Naive B cell (primary cell): ENCODE measurements around the gene CES3. TPM values are rescaled to one million over a fixed set of nuclear protein-coding genes. Genes with fewer than 3 reads are reported as not detected.

Experiments
- ATAC-seq, 2 donors: fragments of 150-1000 bp; cut with Tn5 transposase; 2 replicates each; pipeline ENCODE4 v1.10.0; 2021; ENCODE audit warnings: low read depth in 2 of 2, mild to moderate bottlenecking in 2 of 2, moderate library complexity in 2 of 2
- DNase-seq: peaks from one replicate; pipeline ENCODE4 v3.0.0; 2022
- H3K27ac Mint-ChIP-seq, 6 donors: one replicate each; pipeline ENCODE4 v1.8.0; 2020 to 2022; ENCODE audit warnings: mild to moderate bottlenecking in 6 of 6, mixed read lengths in 6 of 6, moderate library complexity in 5 of 6, inconsistent platforms in 2 of 6
- H3K27me3 Mint-ChIP-seq, 3 donors: one replicate each; pipeline ENCODE4 v1.8.0; 2021 to 2022; ENCODE audit warnings: mixed read lengths in 3 of 3, mild to moderate bottlenecking in 1 of 3
- H3K36me3 Mint-ChIP-seq, 2 donors: one replicate each; pipeline ENCODE4 v1.8.0; 2020 to 2022; ENCODE audit warnings: mixed read lengths in 2 of 2, inconsistent platforms in 1 of 2, mild to moderate bottlenecking in 1 of 2
- H3K4me1 Mint-ChIP-seq, 3 donors: one replicate each; pipeline ENCODE4 v1.8.0; 2020 to 2022; ENCODE audit warnings: mixed read lengths in 3 of 3, inconsistent platforms in 1 of 3, mild to moderate bottlenecking in 1 of 3, moderate library complexity in 1 of 3
- H3K4me3 Mint-ChIP-seq, 8 donors: one replicate each; pipeline ENCODE4 v1.8.0; 2020 to 2022; ENCODE audit warnings: mild to moderate bottlenecking in 8 of 8, mixed read lengths in 8 of 8, moderate library complexity in 8 of 8, inconsistent platforms in 2 of 8
- H3K9me3 Mint-ChIP-seq, 7 donors: one replicate each; pipeline ENCODE4 v1.8.0; 2020 to 2022; ENCODE audit warnings: mixed read lengths in 7 of 7, mild to moderate bottlenecking in 5 of 7, inconsistent platforms in 2 of 7, moderate library complexity in 1 of 7
- polyA plus RNA-seq, 6 donors: library from polyadenylated mRNA; unstranded; fragments of 300-500 nt; fragmentation: Illumina TruSeq; gene quantifications; one replicate each; pipeline ENCODE4 v1.2.3, GENCODE V29; 2021; ENCODE audit warnings: low read depth in 6 of 6

CES3 gene
- polyA plus RNA-seq, 6 donors from 2014 or later = 0.66 TPM; not detected in 5

- peaks cover 7 to 12% (median 8%) of the 10 kb centered on the region in 3 donors for H3K4me1 Mint-ChIP-seq
These were observed 40.0 kb upstream of the CES3 start for GRCh38 chr16:66920924-66921680.

DNA sequence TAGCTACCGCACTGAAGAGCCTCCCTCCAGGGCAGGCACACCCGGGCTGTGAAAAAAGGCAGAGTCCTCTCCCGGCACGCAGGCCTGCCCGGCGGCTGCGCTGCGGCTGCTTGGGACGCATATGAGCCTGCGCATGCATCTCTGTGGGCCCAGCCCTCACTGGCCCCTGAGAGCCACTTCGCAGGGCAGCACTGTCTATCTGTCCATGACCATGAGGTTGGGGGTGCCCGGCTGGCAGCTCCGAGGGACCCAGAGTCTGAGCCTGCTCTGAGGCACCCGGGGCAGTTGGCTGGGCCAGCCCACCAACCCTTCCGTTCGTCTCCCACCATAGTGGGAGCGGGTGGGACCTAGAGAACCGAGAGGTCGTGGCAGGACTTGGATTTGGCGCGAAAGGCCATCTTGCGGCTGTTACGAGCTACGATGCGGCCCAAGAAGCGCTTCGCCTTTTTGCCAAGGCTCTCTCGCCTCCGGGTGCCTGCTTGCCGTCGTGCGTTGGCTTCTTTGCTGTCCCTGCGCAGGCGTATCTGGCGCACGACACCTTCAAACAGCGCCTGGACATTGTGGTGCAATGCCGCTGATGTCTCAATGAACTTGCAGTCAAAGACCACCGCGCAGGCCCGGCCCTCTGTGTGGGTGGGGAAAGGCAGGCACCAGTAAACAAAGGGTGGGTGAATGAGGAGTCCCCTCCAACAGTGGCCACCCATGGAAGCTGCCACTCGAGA lies 39.2 kb upstream of the CES3 start:
- Mint-ChIP-seq H3K36me3 (no peaks in the 10 kb centered on the region), H3K27me3 (peaks cover 27 to 57% (median 44%) of the 10 kb centered on the region in 3 donors), H3K9me3 (no peaks in the 10 kb centered on the region), H3K4me3 (peak overlapping the region in 1 of 8 donors; percentile 20), H3K4me1 (peaks cover 7 to 12% (median 8%) of the 10 kb centered on the region in 3 donors), H3K27ac (no peak overlapping the region)
- DNase-seq (no peak), ATAC-seq (no peak)

More at GRCh38 chr16:66920924-66921680, 40.0 kb upstream of the CES3 start:
- Mint-ChIP-seq H3K27ac (no peak overlapping the region), H3K4me3 (no peak overlapping the region), H3K36me3 (no peaks in the 10 kb centered on the region), H3K9me3 (no peaks in the 10 kb centered on the region), H3K27me3 (peaks cover 27 to 64% (median 44%) of the 10 kb centered on the region in 3 donors)
- ATAC-seq (no peak), DNase-seq (no peak)

- no peak overlapping the region for H3K27ac Mint-ChIP-seq
- no peaks in the 10 kb centered on the region for H3K9me3 Mint-ChIP-seq
- DNase-seq (no peak), ATAC-seq (no peak)
- H3K27me3 Mint-ChIP-seq = peaks cover 27 to 57% (median 44%) of the 10 kb centered on the region in 3 donors
- H3K4me3 Mint-ChIP-seq = peak overlapping the region in 3 of 8 donors; percentile 0 to 18 (median 10)
- H3K36me3 Mint-ChIP-seq = no peaks in the 10 kb centered on the region
- H3K4me1 Mint-ChIP-seq = peaks cover 7 to 14% (median 8%) of the 10 kb centered on the region in 3 donors
These were observed 37.8 kb upstream of the CES3 start for GRCh38 chr16:66923247-66923731.

DNA sequence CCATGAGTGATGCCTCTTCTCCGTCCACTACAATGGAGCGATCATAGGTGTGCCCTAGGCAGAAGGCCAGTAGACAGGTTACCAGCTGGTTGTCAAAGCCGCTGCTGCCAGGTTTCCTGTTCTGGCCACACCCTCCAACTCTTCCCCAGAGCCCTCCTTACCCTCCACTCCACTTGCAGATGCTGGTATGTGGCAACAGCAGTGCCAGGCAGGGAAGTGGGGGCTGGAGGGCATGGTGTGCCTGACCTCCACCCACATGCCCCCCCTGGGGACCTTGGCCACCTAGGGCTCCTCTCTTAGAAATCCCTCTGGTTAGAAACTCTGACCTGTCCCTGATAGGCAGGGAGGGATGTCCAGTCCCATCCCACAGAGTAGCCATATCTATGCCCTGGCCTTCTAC lies 37.2 kb upstream of the CES3 start:
- H3K36me3 Mint-ChIP-seq = no peaks in the 10 kb centered on the region
- no peak overlapping the region for H3K27ac Mint-ChIP-seq
- no peaks in the 10 kb centered on the region for H3K9me3 Mint-ChIP-seq
- ATAC-seq = no peak
- peaks cover 7 to 14% (median 8%) of the 10 kb centered on the region in 3 donors for H3K4me1 Mint-ChIP-seq
- peaks cover 27 to 56% (median 43%) of the 10 kb centered on the region in 3 donors for H3K27me3 Mint-ChIP-seq
- no peak for DNase-seq
- peak overlapping the region in 4 of 8 donors; percentile 25 to 40 (median 31) for H3K4me3 Mint-ChIP-seq

GRCh38 chr16:66924527-66925321 lies 36.3 kb upstream of the CES3 start:
- no peaks in the 10 kb centered on the region for H3K9me3 Mint-ChIP-seq
- H3K4me3 Mint-ChIP-seq = peak overlapping the region; percentile 30 to 92 (median 78)
- H3K4me1 Mint-ChIP-seq = peaks cover 7 to 14% (median 8%) of the 10 kb centered on the region in 3 donors
- H3K36me3 Mint-ChIP-seq = no peaks in the 10 kb centered on the region
- DNase-seq (peak; percentile 36), ATAC-seq (peak; percentile 67 to 75)
- H3K27ac Mint-ChIP-seq = no peak overlapping the region
- H3K27me3 Mint-ChIP-seq = peaks cover 22 to 48% (median 36%) of the 10 kb centered on the region in 3 donors

GRCh38 chr16:66925322-66925840 lies 35.7 kb upstream of the CES3 start, which contains the start of gene RRAD:
RRAD (minus strand) TSS chr16:66925535; CDS start chr16:66925179, 356 bp downstream.
- no peaks in the 10 kb centered on the region for H3K36me3 Mint-ChIP-seq
- H3K27me3 Mint-ChIP-seq = peaks cover 22 to 42% (median 36%) of the 10 kb centered on the region in 3 donors
- no peak for DNase-seq
- no peak within 1 kb of the TSS for H3K27ac Mint-ChIP-seq
- peak within 1 kb of the TSS; percentile 45 to 92 (median 80) for H3K4me3 Mint-ChIP-seq
- no peaks in the 10 kb centered on the region for H3K9me3 Mint-ChIP-seq
- H3K4me1 Mint-ChIP-seq = peaks cover 7 to 14% (median 8%) of the 10 kb centered on the region in 3 donors
- ATAC-seq = peak; percentile 22 to 24

DNA sequence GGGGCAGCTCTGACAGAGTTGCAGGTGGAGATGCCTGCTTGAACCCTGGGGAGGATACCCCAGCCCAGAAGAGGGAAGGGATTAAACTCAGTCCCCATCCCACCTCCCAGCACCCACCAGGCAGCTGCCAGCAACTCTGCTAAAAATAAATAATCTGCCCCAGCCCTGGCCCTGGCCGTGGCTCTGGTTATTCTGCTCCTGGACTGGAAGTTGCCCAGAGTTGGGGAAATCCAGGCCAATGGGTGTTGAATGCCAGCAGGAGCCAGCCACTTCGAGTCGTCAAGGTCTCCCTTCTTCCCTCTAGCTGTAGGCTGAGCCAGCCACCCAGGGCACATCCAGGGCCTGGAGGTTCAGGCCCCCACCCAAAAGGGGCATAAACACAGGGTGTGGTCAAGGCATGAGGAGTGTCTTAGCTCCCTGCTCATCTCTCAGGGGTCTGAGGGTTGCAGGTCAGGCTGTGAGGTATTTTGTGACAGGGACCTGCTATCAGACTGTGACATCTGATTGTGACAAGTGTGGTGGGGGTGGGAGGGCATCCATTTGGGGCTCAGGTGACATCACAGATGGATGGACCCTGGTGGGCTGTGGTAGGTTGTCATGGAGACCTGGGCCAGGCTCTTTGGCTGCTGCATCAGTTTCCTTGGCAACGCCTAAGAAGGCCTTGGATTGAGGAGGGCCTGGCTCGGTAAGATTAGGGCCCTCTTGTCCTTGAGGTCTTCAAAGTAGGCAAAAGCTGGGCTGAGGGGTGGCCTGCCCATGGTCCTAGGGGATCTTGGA lies 34.7 kb upstream of the CES3 start:
- Mint-ChIP-seq H3K9me3 (no peaks in the 10 kb centered on the region), H3K4me1 (peaks cover 7 to 14% (median 8%) of the 10 kb centered on the region in 3 donors)

DNA sequence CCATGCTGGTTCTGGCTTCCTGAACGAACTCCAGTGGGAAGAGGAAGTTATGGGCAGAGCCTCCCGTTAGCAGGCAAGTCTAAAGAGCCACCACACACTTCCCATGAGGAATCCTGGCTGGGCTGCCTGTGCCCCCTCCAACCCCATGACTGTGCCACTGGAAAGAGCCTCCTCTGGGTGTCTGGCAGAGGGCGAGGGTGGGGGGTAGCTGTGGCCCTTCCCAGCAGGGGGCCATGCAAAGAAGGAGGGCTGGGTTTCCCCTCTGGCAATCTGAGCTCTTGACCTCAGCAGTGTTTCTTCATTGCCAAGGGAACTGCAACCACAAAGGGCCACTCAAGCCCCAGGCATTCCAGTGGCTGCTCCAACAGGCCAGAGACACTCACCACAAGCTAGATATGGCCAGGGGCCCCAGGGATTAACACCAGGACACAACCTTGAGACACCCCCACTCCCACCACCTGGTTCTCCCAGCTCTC lies 34.1 kb upstream of the CES3 start:
- Mint-ChIP-seq H3K27me3 (peaks cover 22 to 32% (median 26%) of the 10 kb centered on the region in 3 donors), H3K4me1 (peaks cover 7 to 17% (median 13%) of the 10 kb centered on the region in 3 donors), H3K36me3 (no peaks in the 10 kb centered on the region), H3K27ac (no peak overlapping the region), H3K9me3 (no peaks in the 10 kb centered on the region), H3K4me3 (no peak overlapping the region)
- DNase-seq (no peak), ATAC-seq (no peak)

More for the DNA sequence above, 34.7 kb upstream of the CES3 start:
- DNase-seq (no peak), ATAC-seq (no peak)
- Mint-ChIP-seq H3K27me3 (peaks cover 22 to 35% (median 30%) of the 10 kb centered on the region in 3 donors), H3K4me3 (peak overlapping the region; percentile 29 to 92 (median 78)), H3K36me3 (no peaks in the 10 kb centered on the region), H3K27ac (no peak overlapping the region)

DNA sequence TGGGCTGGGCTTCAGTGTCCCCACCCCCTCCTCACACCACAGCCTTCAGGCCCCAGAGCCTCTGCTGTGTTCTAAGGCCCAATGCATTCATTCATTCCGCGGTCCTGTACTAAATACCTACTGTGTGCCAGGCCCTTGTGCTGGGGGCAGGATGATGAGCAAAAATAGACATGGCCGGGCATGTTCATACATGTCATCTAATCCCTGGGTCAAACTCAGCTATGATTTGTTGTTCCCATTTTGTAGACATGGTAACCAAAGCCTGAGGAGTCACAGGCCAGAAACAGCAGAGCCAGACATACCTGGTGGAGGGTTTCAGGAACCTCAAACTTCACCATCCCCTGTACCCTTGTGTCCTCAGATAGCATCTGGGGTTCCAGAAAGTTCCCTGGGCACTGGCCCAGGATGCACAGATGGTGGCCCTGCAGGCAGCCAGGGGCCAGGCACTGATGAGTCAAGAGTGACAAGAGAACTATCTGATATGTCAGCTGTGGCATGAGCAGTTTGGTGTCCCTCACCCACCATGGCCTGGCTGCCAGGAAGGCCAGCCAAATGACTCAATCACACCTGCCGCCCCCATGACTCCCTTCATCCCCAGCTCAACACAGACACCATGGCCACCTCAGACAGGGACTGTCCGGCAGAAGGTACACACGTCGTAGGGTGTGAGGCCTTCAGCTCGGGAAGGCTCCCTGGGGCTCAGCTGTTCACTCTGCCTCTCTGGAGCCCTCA lies 33.0 kb upstream of the CES3 start:
- Mint-ChIP-seq H3K4me1 (peaks cover 16 to 28% (median 24%) of the 10 kb centered on the region in 3 donors), H3K9me3 (no peaks in the 10 kb centered on the region), H3K36me3 (no peaks in the 10 kb centered on the region), H3K27ac (peak overlapping the region in 2 of 6 donors; percentile 2 to 57), H3K27me3 (peaks cover 22 to 27% (median 24%) of the 10 kb centered on the region in 3 donors), H3K4me3 (no peak overlapping the region)
- no peak for DNase-seq
- no peak for ATAC-seq

GRCh38 chr16:66928702-66929388 lies 32.2 kb upstream of the CES3 start:
- Mint-ChIP-seq H3K4me3 (peak overlapping the region in 1 of 8 donors; percentile 45), H3K27me3 (peaks cover 16 to 20% (median 17%) of the 10 kb centered on the region in 3 donors)
- no peak for ATAC-seq

DNA sequence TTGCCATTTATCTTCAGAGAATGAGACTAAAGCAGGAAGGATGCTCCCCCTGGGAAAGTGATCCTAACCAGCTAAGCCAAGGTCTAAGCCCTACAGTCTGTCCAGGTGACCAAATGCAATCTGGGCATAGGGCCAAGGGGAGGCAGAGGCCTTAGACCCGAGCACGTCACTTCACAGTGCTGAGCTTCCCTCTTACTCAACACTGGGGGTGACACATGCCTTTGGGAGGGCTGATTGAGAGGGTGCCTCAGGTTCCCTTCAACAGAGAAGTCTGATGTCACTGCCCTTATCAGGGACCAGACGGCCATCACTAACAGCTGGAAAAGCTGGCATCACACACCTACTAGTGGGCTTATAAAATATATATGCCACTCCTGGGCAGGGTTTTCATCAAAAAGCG lies 30.9 kb upstream of the CES3 start:
- H3K9me3 Mint-ChIP-seq = no peaks in the 10 kb centered on the region
- peaks cover 0 to 11% of the 10 kb centered on the region in 2 donors for H3K36me3 Mint-ChIP-seq
- H3K4me1 Mint-ChIP-seq = peaks cover 34 to 45% (median 39%) of the 10 kb centered on the region in 3 donors
- no peak for ATAC-seq
- peak overlapping the region in 2 of 8 donors; percentile 8 to 41 for H3K4me3 Mint-ChIP-seq
- peaks cover 8 to 9% (median 9%) of the 10 kb centered on the region in 3 donors for H3K27me3 Mint-ChIP-seq
- H3K27ac Mint-ChIP-seq = no peak overlapping the region
- no peak for DNase-seq

More at GRCh38 chr16:66928702-66929388, 32.2 kb upstream of the CES3 start:
- H3K36me3 Mint-ChIP-seq = peaks cover 0 to 4% of the 10 kb centered on the region in 2 donors
- no peak for DNase-seq
- H3K9me3 Mint-ChIP-seq = no peaks in the 10 kb centered on the region
- peak overlapping the region in 1 of 6 donors; percentile 68 for H3K27ac Mint-ChIP-seq
- H3K4me1 Mint-ChIP-seq = peaks cover 24 to 32% (median 31%) of the 10 kb centered on the region in 3 donors
